ENCODE results near the gene DPP10.

- no peak for TF ChIP-seq TAF1 (IDR thresholded peaks at IDR 0.05; ENCODE audit: borderline replicate concordance, low read depth, low read length)
- TF ChIP-seq POLR2A (IDR thresholded peaks at IDR 0.05; ENCODE audit: low read depth, low read length): no peak
Observed at GRCh38 chr2:114724454-114724853, 282.0 kb downstream of the DPP10 start.
